NCI-H345 treated with DMSO at 0.1 percent for 48 hours (cell line): ENCODE results near the gene CNNM4.
A peak's percentile ranks its signal among the peaks of the same experiment; 100 is the strongest.

ENCODE experiments used
- DNase-seq: peaks from one replicate; lab custom pipeline; 2025; ENCODE audit not compliant: unreplicated experiment; lab: John Stamatoyannopoulos, UW

CNNM4 gene

DNA sequence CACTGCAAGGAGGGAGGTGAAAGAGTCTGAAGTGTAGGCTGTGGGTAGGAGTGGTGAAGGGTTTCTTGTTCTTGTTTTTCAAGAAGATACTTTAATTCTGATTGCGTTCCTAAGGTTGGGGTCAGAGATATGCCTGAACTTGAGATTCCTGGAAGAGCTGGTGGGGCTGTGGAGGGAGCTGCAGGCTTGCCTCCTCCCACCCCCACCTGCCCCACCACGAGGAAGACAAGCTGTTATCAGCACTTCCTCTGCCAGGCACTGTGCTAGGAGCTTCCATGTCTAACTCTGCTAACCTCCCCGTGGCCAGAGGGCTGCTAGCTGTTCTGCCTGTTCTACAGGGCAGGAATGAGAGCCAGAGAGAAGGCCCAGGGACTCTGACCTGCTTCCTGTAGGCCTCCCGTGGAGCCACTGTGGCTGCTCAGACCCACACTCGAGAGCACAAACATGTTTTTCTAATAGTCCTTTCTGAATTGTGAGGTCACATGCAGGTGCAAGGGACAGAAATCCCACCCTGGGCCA, 69.4 kb downstream of the CNNM4 start:
- DNase-seq, result no peak

- DNase-seq, result no peak
These were observed 71.0 kb downstream of the CNNM4 start for GRCh38 chr2:96831679-96832078.

- no peak for DNase-seq
These were observed 71.7 kb downstream of the CNNM4 start for GRCh38 chr2:96832408-96832753.

GRCh38 chr2:96832754-96833507, 72.2 kb downstream of the CNNM4 start:
- peak; percentile 97 for DNase-seq

- no peak for DNase-seq
These were observed 75.1 kb downstream of the CNNM4 start for GRCh38 chr2:96835830-96836229.

DNA sequence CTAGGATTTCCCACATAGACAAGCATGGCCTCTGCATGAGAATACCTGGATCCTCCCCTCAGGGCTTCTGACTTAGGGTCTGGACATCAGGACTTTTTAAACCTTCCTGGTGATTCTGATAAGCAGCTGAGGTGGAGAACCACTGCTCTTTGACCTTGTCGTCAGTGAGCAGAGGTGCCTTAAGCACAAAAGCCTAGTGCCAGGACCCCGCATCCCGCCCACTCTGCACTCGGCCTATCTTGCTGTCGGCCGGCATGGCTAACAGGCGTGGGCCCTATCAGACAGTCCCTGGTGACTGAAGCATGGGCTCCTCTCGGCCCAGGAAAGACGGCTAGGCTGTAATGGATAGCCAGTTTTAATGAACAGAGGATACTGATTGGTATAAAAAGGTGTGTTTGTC, 76.9 kb downstream of the CNNM4 start:
- no peak for DNase-seq

- DNase-seq, result no peak
These were observed 77.9 kb downstream of the CNNM4 start for GRCh38 chr2:96838345-96839292.

GRCh38 chr2:96839293-96839874, 78.7 kb downstream of the CNNM4 start:
- DNase-seq, result no peak

DNA sequence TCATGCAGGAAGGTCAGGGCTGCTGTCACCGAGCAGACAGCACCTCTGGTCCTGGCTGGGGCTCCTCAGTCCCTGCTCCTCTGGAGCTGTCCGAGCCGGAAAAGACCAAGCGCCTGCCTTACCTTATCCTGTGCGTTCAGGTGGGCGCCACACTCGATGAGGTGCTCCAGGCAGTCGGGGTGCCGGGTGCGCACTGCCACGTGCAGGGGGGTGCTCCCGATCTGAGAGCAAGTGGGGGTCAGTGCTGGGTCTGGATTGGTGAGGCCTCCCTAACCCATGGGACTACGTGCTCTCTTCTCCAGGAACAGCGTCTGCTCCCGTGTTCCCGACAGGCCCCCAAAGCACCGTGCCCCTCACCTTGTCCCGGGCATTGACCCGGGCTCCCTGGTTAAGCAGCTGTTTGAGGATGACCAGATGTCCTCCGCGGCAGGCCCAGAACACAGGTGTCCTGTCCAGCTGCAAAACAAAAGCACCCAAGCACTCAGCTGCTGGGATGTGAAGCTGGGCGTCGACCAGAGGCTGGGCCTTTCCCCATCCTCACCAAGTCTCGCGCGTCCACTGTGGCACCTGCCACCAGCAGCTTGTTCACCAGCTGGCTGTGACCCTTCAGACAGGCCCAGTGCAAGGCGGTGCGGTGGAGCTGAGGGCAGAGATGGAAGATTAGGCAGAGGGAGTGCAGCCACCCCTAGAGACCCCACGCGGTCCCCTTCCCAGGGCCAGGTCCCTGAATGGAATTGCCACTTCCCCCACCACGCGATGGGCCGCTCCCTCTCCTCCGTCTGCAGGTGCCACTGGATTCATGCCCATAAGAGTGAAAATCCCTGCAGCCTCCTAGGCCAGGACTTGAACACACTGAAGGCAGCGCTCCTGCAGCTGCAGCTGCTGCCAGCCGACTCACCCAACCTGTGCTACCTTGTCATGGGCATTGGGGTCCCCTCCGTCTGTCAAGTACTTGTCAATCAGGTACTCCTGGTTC, 79.5 kb downstream of the CNNM4 start:
- DNase-seq, result no peak

- DNase-seq, result no peak
These were observed 81.2 kb downstream of the CNNM4 start for GRCh38 chr2:96841701-96842495.

- DNase-seq, result no peak
These were observed 81.9 kb downstream of the CNNM4 start for GRCh38 chr2:96842600-96842999.

DNA sequence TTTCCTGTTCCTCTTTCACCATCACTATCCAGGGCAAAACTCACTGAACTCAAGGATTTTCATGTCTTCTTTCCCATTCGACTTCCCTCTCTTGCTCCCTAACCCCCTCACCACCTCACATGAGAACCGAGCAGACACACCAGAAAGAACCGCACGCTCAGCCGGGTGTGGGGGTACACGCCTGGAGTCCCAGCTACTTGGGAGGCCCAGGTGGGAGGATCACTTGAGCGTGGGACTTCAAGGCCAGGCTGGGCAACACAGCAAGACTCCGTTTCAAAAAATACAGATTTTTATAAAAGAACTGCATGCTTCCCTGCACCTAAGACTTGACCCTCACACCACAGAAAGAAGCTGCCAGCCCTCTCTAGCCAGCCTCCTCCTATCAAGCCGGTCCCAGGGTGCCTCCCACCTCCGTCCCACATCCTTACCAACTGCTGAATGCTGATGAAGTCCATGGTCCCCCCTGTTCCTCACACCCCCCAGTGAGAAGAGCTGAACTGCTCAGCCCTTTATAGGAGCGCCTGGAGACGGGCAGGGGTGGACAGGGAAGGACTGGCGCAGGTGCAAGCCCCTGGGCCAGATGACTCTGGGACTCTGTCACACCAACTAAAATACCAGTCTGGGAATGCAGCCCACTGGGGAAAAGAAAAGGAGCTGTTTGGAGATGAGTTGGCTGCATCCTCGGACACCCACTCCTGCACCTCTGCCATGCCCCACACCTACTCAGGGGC, 83.0 kb downstream of the CNNM4 start, which contains the start of gene ANKRD23:
TSS of gene ANKRD23 (minus strand) at position 484 of the 731 bp plus-strand sequence. CDS start at position 455, 29 bp downstream.
- DNase-seq, result no peak

- no peak for DNase-seq
These were observed 83.7 kb downstream of the CNNM4 start for GRCh38 chr2:96844405-96844808.

GRCh38 chr2:96846825-96847224, 86.1 kb downstream of the CNNM4 start:
- DNase-seq, result no peak

DNA sequence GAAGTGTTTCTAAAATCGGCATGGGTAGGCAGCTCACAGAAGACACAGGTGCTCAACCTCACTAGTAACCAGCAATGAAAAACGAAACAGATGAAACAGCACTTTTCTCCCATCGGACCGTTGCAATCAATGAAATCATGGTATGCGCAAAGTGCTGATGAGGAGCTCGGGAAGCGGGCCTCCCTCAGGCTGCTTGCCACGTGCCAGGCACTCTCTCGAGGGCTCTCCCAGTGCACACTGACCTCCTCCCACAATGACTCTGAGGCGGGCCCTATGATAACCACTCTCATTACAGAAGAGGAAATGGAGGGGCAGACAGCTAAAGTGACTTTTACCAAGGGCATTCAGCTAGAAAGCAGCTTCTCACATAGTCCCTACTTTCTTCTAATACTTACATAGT, 86.9 kb downstream of the CNNM4 start:
- no peak for DNase-seq

DNA sequence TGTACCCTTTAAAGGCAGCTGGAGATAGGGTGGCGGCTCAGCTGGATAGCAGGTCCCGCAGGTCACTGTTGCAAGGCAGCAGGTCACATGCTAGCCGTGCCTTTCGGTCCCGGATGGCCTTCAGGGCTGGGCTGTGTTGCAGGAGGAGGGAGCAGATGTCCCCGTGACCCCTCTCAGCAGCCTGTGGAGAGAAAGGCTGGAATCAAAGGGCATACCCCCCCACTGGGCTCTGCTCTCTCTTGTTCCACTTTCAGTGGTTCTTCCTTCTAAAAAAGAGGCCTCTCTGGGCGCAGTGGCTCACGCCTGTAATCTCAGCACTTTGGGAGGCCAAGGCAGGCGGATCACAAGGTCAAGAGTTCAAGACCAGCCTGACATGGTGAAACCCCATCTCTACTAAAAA, 87.6 kb downstream of the CNNM4 start:
- DNase-seq, result no peak

DNA sequence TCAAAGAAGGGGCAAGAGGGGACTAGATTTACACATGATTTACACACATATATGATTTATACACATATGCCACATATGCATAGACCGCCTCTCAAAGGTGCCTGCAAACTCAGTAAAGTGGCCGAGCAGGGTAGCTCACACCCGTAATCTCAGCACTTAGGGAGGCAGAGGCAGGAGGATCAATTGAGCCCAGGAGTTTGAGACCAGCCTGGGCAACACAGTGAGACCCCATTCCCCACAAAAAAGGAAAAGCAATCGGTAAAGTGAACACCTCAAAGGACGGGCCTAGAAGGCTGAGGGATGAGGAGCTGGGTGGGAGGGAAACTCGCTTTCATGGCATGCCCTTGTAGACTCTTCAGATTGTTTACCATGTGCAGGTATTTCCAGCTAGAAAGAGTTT, 92.0 kb downstream of the CNNM4 start:
- no peak for DNase-seq

DNA sequence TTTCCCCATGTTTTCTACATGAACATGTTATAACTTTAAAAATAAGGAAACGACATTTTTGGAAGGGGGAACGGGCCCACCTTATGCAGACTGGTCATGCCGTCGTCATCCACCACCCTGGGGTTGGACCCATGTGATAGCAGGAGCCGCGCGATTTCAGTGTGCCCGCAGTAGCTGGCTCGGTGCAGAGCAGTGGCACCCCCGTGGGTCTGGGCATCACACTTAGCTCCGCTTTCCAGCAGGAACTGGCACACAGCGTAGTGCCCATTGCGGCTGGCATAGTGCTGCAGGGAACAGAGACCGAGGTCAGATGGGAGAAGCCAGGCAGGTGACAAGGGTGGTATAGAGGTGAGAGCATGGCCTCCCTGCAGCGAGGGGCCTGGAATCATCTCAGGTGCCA, 92.6 kb downstream of the CNNM4 start:
- DNase-seq, result no peak
